ENCODE measurements around the gene NMNAT3.

Gene NMNAT3

DNA sequence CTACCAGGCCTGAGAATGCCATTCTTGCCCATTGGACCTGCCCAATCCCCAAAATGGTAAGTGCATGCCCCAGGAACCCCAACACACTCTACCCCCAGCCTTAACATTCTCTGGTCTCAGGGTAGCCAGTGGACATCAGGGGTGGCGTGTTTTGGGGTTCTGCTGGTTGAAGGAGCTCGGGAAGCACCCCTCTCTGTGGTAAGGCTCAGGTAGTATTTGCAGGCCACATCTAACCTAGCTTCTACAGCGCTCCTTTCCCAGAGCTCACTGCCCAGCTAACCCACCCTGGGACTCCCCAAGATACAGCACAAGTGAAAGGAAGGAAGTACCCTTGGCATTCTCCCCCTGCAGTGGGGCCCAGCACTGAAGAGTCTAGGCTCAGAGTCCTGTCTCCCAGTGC lies 19.8 kb downstream of the NMNAT3 start:
- TF ChIP-seq, protein P1, sequence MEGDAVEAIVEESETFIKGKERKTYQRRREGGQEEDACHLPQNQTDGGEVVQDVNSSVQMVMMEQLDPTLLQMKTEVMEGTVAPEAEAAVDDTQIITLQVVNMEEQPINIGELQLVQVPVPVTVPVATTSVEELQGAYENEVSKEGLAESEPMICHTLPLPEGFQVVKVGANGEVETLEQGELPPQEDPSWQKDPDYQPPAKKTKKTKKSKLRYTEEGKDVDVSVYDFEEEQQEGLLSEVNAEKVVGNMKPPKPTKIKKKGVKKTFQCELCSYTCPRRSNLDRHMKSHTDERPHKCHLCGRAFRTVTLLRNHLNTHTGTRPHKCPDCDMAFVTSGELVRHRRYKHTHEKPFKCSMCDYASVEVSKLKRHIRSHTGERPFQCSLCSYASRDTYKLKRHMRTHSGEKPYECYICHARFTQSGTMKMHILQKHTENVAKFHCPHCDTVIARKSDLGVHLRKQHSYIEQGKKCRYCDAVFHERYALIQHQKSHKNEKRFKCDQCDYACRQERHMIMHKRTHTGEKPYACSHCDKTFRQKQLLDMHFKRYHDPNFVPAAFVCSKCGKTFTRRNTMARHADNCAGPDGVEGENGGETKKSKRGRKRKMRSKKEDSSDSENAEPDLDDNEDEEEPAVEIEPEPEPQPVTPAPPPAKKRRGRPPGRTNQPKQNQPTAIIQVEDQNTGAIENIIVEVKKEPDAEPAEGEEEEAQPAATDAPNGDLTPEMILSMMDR (IDR thresholded peaks at IDR 0.05), result no peak
- Histone ChIP-seq H3K27me3 (no peaks in the 10 kb centered on the region), H3K4me3 (ENCODE audit: low read depth in 1 of 2, low read length in 1 of 2) (no peak overlapping the region), H3K36me3 (no peaks in the 10 kb centered on the region), H3K4me1 (ENCODE audit: control insufficient read depth in 1 of 2, insufficient read depth in 1 of 2, low read depth in 1 of 2, low read length in 1 of 2) (no peaks in the 10 kb centered on the region), H3K27ac (no peak overlapping the region), H3K9me3 (no peaks in the 10 kb centered on the region)

DNA sequence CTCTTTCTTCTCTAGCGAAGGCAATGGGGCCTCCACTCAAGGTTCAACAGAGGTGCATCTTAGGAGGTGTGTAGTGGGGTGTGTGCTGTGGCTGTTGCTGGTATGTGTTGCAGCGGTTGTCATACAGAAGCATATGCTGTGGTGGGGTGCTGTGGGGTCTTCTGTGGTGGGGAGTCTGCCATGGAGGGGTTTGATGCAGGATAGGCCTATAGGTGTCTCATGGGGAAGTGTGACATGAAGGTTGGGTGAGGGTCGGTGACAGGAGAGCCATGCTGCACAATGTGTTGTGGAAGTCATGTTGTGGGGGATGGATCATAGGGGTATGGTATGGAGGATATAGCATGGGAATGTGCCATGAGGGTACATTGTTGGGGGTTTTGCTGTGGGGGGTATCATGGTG lies 20.3 kb downstream of the NMNAT3 start:
- Histone ChIP-seq H3K9me3 (no peaks in the 10 kb centered on the region), H3K4me1 (ENCODE audit: control insufficient read depth in 1 of 2, insufficient read depth in 1 of 2, low read depth in 1 of 2, low read length in 1 of 2) (no peaks in the 10 kb centered on the region), H3K36me3 (no peaks in the 10 kb centered on the region), H3K27ac (no peak overlapping the region), H3K4me3 (ENCODE audit: low read depth in 1 of 2, low read length in 1 of 2) (no peak overlapping the region), H3K27me3 (no peaks in the 10 kb centered on the region)
- TF ChIP-seq, protein P1 (IDR thresholded peaks at IDR 0.05), result no peak

DNA sequence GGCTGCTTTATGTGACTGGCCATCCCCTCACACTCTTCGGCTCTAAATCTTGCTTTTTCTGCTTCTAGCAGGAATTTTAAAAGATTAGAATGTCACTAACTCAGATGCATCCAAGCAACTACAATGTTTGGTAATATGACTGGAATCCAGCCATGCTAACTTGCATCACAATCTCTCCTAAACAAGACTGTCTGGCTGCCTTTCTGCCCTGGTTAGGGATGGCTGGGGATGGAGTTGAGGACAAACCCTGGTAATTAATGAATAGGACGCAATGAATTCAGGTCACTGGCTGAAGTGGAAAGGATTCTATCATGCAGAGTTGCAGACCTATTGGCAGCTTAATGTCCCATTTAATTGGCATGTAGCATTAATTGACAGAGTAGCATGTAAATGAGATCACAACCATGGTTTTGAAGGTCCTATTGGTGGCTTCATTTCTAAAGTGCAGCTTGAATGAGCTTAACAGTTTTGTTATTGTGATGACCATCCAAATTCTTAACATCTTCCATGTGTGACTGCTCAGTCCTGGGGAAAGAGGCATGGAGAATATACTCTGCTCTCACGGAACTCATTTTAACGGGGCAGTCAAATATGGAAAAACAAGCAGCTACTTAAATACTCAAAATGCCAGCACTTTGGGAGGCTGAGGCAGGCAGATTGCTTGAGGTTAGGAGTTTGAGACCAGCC lies 21.7 kb downstream of the NMNAT3 start:
- no peaks in the 10 kb centered on the region for H3K36me3 ChIP-seq
- H3K27me3 ChIP-seq, result no peaks in the 10 kb centered on the region
- no peak overlapping the region for H3K27ac ChIP-seq
- no peaks in the 10 kb centered on the region for H3K4me1 ChIP-seq (ENCODE audit: control insufficient read depth in 1 of 2, insufficient read depth in 1 of 2, low read depth in 1 of 2, low read length in 1 of 2)
- H3K9me3 ChIP-seq, result no peaks in the 10 kb centered on the region
- TF ChIP-seq, protein P1 (IDR thresholded peaks at IDR 0.05), result no peak
- no peak overlapping the region for H3K4me3 ChIP-seq (ENCODE audit: low read depth in 1 of 2, low read length in 1 of 2)

DNA sequence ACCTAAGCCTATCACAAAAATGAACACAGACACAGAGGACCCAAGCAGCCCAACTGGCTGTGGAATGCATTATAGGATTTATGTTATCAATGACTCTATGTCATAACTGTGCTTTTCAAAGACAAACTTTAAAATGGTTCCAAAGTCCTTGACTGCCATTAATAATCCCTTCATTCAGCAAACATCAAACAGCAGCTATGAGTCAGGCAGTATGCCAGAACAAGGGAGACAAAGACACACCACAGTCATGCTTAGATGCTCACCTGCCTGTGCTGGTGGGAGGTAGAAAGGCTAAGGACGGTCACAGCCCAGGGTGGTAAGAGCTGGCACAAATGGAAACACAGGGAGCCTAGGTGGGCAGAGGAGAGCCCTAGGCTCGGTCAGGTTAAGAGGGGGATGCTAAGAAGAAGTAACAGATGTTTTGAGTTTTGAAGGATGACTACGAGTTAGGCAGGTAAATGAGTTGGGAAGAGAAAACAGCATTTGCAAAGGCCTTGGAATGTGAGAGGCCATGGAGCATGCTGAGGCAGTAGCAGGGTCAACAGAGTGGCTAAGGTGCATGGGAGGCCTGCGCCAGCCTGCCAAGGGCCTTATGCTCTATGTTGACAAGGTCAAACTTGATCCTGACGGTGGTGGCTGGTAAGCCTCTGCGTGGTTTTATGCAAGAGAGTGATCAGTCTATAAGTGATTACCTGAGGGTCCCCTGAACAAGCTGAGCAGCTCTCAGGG lies 23.0 kb downstream of the NMNAT3 start:
- Histone ChIP-seq H3K9me3 (no peaks in the 10 kb centered on the region), H3K27me3 (no peaks in the 10 kb centered on the region), H3K36me3 (no peaks in the 10 kb centered on the region), H3K4me1 (ENCODE audit: control insufficient read depth in 1 of 2, insufficient read depth in 1 of 2, low read depth in 1 of 2, low read length in 1 of 2) (no peaks in the 10 kb centered on the region), H3K4me3 (ENCODE audit: low read depth in 1 of 2, low read length in 1 of 2) (no peak overlapping the region), H3K27ac (no peak overlapping the region)
- TF ChIP-seq, protein P1 (IDR thresholded peaks at IDR 0.05), result no peak

DNA sequence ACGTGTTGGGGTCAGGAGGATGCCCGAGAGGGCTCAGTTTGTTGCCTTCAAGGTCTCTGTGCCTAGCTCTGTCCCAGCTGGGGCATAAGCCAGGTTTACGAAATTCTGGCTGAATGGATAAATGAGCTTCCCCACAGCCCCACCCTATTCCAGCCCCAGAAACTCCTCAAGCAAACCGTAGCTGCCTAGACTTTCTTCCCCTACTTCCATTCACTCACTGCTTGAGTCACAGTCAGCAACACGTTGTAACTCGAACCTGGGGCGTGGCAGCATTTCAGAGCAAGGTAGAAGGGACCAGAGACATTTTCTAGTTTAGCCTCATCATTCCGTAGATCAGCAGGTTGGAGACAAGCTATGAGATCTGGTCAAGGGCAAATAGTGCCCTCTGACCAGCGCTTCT lies 24.2 kb downstream of the NMNAT3 start:
- no peak overlapping the region for H3K27ac ChIP-seq

More for the DNA sequence above, 24.2 kb downstream of the NMNAT3 start:
- H3K27me3 ChIP-seq, result no peaks in the 10 kb centered on the region
- H3K36me3 ChIP-seq, result no peaks in the 10 kb centered on the region
- no peaks in the 10 kb centered on the region for H3K4me1 ChIP-seq (ENCODE audit: control insufficient read depth in 1 of 2, insufficient read depth in 1 of 2, low read depth in 1 of 2, low read length in 1 of 2)
- no peaks in the 10 kb centered on the region for H3K9me3 ChIP-seq
- H3K4me3 ChIP-seq (ENCODE audit: low read depth in 1 of 2, low read length in 1 of 2), result no peak overlapping the region
- TF ChIP-seq, protein P1 (IDR thresholded peaks at IDR 0.05), result no peak
